Testis (tissue), 2 donors: ENCODE data around the gene PIP5KL1.

Experiments used
- POLR2A ChIP-seq: fragments of 450-650 bp; IDR thresholded peaks from one replicate; pipeline ENCODE4 v1.6.1; 2017; ENCODE audit warnings: antibody characterized with exemption, mild to moderate bottlenecking, moderate library complexity
- TF ChIP-seq, protein P1 (sequence below), 3 experiments: fragments of 450-650 bp in 2 of 3; fragments of 200-600 bp in 1 of 3; sonication (generic) in 1 of 3; IDR thresholded peaks; one replicate each; pipeline ENCODE4 v1.5.1; 2016 to 2019; ENCODE audit warnings: antibody characterized with exemption in 3 of 3, mild to moderate bottlenecking in 2 of 3, moderate library complexity in 1 of 3

- peak; percentile 26 for TF ChIP-seq POLR2A
- TF ChIP-seq, protein P1, sequence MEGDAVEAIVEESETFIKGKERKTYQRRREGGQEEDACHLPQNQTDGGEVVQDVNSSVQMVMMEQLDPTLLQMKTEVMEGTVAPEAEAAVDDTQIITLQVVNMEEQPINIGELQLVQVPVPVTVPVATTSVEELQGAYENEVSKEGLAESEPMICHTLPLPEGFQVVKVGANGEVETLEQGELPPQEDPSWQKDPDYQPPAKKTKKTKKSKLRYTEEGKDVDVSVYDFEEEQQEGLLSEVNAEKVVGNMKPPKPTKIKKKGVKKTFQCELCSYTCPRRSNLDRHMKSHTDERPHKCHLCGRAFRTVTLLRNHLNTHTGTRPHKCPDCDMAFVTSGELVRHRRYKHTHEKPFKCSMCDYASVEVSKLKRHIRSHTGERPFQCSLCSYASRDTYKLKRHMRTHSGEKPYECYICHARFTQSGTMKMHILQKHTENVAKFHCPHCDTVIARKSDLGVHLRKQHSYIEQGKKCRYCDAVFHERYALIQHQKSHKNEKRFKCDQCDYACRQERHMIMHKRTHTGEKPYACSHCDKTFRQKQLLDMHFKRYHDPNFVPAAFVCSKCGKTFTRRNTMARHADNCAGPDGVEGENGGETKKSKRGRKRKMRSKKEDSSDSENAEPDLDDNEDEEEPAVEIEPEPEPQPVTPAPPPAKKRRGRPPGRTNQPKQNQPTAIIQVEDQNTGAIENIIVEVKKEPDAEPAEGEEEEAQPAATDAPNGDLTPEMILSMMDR (IDR thresholded peaks at IDR 0.05), result no peak
Measured at GRCh38 chr9:127877566-127877998, 53.0 kb downstream of the PIP5KL1 start, which contains the start of gene AK1.
